ENCODE results near the gene DHX29.

DNA sequence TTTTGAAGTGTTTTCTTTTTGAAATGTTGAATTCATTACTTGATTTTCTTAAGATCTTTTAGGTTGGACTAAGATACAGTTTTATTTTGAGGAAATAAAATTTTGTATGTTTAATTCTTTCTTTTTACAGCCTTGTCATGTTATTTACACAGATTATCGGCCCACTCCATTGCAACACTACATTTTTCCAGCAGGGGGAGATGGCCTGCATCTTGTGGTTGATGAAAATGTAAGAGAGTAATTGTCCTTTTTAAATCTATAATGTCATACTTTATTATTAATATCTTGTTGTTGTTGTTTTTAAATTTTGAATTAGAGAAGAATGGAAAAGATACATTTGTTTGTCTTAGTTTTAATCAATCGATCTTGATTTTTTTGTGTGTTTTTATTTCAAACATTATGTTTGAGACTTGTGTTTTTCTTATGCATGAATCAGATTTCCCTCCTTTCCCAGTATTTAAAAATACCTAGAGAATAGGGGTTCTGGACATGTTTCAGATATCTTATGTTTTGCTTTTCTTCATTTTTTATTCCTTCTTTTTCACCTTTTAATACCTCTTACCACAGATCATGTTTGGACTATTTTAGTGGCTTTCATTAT lies 37.0 kb upstream of the DHX29 start:
- TF ChIP-seq, protein P1, sequence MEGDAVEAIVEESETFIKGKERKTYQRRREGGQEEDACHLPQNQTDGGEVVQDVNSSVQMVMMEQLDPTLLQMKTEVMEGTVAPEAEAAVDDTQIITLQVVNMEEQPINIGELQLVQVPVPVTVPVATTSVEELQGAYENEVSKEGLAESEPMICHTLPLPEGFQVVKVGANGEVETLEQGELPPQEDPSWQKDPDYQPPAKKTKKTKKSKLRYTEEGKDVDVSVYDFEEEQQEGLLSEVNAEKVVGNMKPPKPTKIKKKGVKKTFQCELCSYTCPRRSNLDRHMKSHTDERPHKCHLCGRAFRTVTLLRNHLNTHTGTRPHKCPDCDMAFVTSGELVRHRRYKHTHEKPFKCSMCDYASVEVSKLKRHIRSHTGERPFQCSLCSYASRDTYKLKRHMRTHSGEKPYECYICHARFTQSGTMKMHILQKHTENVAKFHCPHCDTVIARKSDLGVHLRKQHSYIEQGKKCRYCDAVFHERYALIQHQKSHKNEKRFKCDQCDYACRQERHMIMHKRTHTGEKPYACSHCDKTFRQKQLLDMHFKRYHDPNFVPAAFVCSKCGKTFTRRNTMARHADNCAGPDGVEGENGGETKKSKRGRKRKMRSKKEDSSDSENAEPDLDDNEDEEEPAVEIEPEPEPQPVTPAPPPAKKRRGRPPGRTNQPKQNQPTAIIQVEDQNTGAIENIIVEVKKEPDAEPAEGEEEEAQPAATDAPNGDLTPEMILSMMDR (IDR thresholded peaks at IDR 0.05): peak; percentile 57 to 90 (median 82)
- TF ChIP-seq POLR2A (IDR thresholded peaks at IDR 0.05): no peak

Data from thyroid gland (tissue), 4 donors.